Measurements from ENCODE around the gene MACROD1. TPM values are rescaled to one million over a fixed set of nuclear protein-coding genes. Genes with fewer than 3 reads are reported as not detected.
A peak's percentile ranks its signal among the peaks of the same experiment; 100 is the strongest.

The MACROD1 gene
- total RNA-seq, 2 experiments from 2014 or later = 14.4 to 14.6 TPM

DNA sequence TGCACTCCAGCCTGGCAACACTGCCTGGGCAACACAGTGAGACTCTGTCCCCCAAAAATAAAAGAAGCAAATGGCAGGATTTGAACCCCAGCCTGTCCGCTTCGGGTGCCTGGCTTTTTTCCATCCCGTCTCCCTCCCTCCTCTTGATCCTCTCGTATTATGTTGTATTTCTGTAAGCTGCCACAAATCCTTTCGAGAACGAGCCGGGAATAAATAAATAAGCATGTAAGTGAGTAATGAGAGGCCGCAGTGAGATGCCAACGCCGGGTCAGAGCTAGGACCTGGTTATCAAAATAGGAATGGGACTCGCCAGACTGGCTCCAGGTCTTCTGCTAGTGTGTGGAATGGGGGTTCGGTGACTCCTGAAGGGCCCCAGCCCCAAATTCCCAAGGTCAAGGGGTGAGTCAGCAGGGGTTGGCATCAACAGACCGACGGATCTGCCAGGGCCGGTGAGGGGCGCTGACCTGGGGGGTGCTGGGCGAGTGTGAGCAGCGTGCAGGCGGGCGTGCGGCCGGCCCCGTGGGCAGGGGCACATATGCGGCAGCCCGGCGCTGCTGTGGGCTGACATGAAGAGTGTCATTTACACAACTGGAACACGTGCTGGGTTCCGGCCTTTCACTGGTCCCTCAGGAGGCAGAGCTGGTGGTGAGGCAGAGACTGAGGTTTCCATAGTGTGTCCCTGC is 82.4 kb downstream of the MACROD1 start:
- CTCF ChIA-PET = no interaction called here
- Mint-ChIP-seq H3K36me3 (ENCODE audit: low read depth) (no peaks in the 10 kb centered on the region), H3K4me1 (ENCODE audit: low read depth) (no peaks in the 10 kb centered on the region), H3K27me3 (ENCODE audit: low read depth) (no peaks in the 10 kb centered on the region), H3K4me3 (no peak overlapping the region), H3K9me3 (ENCODE audit: insufficient read depth) (no peaks in the 10 kb centered on the region), H3K27ac (no peak overlapping the region)
- DNase-seq = no peak
- POLR2A ChIA-PET = no interaction called here
- ATAC-seq = no peak

DNA sequence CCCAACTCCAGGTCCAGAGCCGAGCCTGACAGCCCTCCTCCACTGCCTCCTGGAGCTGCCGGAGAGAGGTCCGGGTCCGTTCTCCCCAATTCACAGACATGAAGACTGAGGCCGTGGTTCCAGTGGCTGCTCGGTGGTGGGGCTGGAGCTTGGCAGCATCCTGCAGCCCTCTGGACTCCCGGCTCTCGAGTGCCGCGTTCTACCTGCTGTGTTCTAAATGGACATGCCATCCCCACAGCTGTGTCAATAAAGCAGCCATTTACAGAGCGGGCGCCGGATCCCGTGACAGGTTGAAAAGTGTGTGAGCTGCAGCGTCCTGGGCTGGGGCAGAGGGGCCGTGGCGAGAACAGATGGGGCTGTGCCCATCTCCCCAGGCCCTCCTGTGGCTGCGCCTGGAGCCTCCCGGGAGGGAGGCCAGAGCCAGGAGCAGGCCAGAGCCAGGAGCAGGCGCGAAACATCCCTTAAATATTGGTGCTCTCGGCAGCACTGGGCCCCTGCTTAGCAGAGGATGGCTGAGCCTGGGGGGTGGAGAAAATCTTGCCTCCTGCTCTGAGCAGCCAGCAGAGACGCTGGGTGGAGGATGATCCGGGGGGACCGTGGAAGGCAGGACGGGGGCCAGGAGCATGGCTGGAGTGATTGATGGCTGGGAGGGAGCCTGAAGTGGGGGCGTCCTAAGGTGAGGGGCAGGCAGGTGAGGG is 84.0 kb downstream of the MACROD1 start:
- H3K36me3 Mint-ChIP-seq (ENCODE audit: low read depth) = no peaks in the 10 kb centered on the region
- DNase-seq (no peak), ATAC-seq (no peak)
- no peaks in the 10 kb centered on the region for H3K4me1 Mint-ChIP-seq (ENCODE audit: low read depth)
- ChIA-PET CTCF (no interaction called here), POLR2A (no interaction called here)
- H3K9me3 Mint-ChIP-seq (ENCODE audit: insufficient read depth) = no peaks in the 10 kb centered on the region
- no peaks in the 10 kb centered on the region for H3K27me3 Mint-ChIP-seq (ENCODE audit: low read depth)
- no peak overlapping the region for H3K27ac Mint-ChIP-seq
- no peak overlapping the region for H3K4me3 Mint-ChIP-seq

DNA sequence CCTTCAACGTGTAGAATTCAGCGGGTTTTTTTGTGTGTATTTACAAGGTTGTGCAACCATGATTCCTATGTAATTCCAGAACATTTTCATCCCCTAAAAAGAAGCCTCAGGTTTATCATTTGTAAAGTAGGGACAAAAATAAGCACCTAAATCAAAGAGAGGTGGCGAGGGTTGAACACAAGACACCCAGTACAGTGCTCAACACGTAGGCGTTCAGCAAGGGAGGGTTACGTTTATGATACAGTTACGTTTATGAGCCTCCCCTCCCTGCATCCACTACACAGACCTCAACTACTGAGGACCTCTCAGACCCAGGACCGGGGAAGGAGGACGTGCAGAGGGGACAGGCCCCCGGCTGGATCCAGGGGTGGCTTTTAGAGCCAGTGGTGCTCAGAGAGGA is 85.5 kb downstream of the MACROD1 start:
- no peaks in the 10 kb centered on the region for H3K4me1 Mint-ChIP-seq (ENCODE audit: low read depth)
- DNase-seq (no peak), ATAC-seq (no peak)
- H3K4me3 Mint-ChIP-seq = no peak overlapping the region
- ChIA-PET CTCF (no interaction called here), POLR2A (no interaction called here)
- H3K27ac Mint-ChIP-seq = no peak overlapping the region
- H3K36me3 Mint-ChIP-seq (ENCODE audit: low read depth) = no peaks in the 10 kb centered on the region
- no peaks in the 10 kb centered on the region for H3K9me3 Mint-ChIP-seq (ENCODE audit: insufficient read depth)
- H3K27me3 Mint-ChIP-seq (ENCODE audit: low read depth) = no peaks in the 10 kb centered on the region

DNA sequence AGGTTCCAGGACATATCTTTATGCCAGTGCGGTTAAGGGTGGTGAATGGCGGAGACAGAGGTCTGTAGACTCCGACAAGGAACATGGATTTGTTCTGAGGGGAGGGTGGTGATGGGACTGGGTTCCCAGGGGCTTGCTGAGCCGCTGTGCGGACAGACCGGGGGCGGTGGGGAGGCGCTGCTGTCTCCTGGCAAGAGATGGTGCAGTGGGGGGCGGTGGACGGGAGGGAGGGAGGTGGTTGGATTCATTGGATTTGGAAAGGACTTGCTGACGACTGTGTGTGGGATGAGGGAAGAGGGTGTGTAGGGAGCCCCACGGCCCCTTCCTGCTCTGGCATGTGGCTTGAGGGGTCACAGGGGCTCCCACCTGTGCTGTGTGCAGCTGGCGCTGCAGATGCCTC is 87.0 kb downstream of the MACROD1 start:
- H3K27ac Mint-ChIP-seq = no peak overlapping the region
- no peaks in the 10 kb centered on the region for H3K36me3 Mint-ChIP-seq (ENCODE audit: low read depth)
- no peaks in the 10 kb centered on the region for H3K9me3 Mint-ChIP-seq (ENCODE audit: insufficient read depth)
- H3K27me3 Mint-ChIP-seq (ENCODE audit: low read depth) = no peaks in the 10 kb centered on the region
- DNase-seq (no peak), ATAC-seq (no peak)
- peaks cover 4% of the 10 kb centered on the region for H3K4me1 Mint-ChIP-seq (ENCODE audit: low read depth)
- H3K4me3 Mint-ChIP-seq = no peak overlapping the region
- POLR2A ChIA-PET = no interaction called here
- CTCF ChIA-PET = no interaction called here

DNA sequence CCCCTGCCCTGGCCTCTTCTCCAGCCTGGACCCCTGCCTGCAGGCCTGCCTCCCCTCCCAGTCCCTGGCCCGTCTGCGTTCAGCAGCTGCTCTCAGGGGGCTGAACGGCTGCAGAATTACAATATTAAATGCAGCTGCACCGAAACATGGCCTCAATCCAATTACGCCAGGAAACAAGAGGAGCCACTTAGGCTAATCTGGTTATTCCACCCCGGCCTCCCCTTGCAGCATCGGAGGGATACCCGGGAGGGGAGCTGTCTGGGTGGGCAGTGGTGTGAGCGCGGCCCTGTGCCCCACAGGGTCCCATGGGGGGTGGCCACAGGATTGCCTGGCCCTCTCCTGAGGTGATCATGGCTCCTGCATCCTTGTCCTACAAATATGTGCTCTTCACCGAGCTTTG is 87.6 kb downstream of the MACROD1 start:
- H3K9me3 Mint-ChIP-seq (ENCODE audit: insufficient read depth) = no peaks in the 10 kb centered on the region
- no peak for ATAC-seq
- H3K27me3 Mint-ChIP-seq (ENCODE audit: low read depth) = no peaks in the 10 kb centered on the region
- CTCF ChIA-PET = no interaction called here
- DNase-seq = no peak
- H3K4me3 Mint-ChIP-seq = no peak overlapping the region
- H3K27ac Mint-ChIP-seq = no peak overlapping the region
- no peaks in the 10 kb centered on the region for H3K36me3 Mint-ChIP-seq (ENCODE audit: low read depth)
- peaks cover 4% of the 10 kb centered on the region for H3K4me1 Mint-ChIP-seq (ENCODE audit: low read depth)
- POLR2A ChIA-PET = no interaction called here

DNA sequence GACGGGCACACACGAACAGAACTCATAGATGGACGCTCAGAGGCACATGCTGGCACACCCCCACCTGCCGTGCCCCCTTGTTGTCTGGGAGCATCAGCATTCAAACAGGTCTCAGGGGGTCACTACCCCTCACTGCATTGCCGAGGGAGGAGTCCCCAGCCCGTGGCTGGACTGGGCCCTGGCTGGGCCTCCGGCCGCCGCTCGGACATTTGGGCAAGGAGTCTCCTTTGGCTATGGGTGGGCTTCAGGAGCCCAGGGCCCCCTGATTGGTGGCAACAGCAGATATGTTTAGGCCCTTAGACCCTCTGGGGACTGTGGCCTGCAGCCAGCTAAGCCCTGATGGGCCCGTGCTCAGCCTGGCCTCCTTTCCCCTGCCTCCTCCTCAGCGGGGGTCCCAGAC is 88.3 kb downstream of the MACROD1 start:
- no peaks in the 10 kb centered on the region for H3K27me3 Mint-ChIP-seq (ENCODE audit: low read depth)
- no peaks in the 10 kb centered on the region for H3K36me3 Mint-ChIP-seq (ENCODE audit: low read depth)
- ChIA-PET POLR2A (no interaction called here), CTCF (no interaction called here)
- H3K9me3 Mint-ChIP-seq (ENCODE audit: insufficient read depth) = no peaks in the 10 kb centered on the region
- ATAC-seq = no peak
- no peak for DNase-seq
- no peak overlapping the region for H3K4me3 Mint-ChIP-seq
- H3K27ac Mint-ChIP-seq = no peak overlapping the region
- peaks cover 4% of the 10 kb centered on the region for H3K4me1 Mint-ChIP-seq (ENCODE audit: low read depth)

DNA sequence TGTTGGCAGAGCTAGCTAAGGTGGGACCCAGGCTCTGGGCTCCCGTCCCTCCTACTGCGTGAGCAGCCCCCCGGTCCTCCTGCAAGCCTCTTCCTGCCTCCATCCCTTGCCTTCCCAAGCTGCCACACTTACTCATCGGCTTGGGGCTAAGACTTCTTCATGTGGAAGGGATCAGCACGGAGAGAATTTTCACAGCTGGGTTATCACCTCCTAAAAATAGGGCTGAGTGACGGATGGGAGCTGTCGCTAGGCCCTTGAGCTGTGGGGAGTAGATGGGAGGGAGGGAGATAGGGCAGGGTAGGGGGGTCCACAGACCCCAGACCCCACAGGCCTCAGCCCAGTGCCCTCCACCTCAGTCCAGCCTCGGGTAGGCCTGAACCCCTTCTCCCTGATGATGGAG is 89.2 kb downstream of the MACROD1 start:
- ChIA-PET POLR2A (no interaction called here), CTCF (no interaction called here)
- Mint-ChIP-seq H3K27me3 (ENCODE audit: low read depth) (no peaks in the 10 kb centered on the region), H3K4me3 (no peak overlapping the region), H3K27ac (no peak overlapping the region), H3K9me3 (ENCODE audit: insufficient read depth) (no peaks in the 10 kb centered on the region), H3K4me1 (ENCODE audit: low read depth) (peaks cover 4% of the 10 kb centered on the region), H3K36me3 (ENCODE audit: low read depth) (no peaks in the 10 kb centered on the region)
- no peak for DNase-seq
- ATAC-seq = no peak

DNA sequence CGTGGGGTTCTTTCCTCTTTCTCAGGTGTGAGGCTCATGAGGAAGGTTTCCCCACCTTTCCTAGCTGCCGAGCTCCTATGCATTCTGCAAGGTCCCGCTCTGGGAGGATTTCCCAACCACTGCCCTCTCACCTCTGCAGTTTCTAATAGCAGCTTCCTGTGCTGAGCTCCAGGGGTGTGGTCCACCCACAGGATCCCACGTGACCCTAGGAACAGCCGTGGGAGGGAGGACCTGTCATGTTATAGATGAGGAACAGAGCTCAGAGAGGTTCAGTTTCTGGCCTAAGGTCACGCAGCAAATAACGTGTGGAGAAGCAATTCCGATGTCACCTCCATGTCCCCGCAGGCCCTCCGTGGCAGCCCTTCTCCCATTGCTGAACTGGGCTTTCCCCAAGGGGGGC is 91.7 kb downstream of the MACROD1 start:
- Mint-ChIP-seq H3K9me3 (ENCODE audit: insufficient read depth) (no peaks in the 10 kb centered on the region), H3K4me3 (no peak overlapping the region), H3K27me3 (ENCODE audit: low read depth) (no peaks in the 10 kb centered on the region), H3K27ac (no peak overlapping the region), H3K36me3 (ENCODE audit: low read depth) (no peaks in the 10 kb centered on the region), H3K4me1 (ENCODE audit: low read depth) (peaks cover 4% of the 10 kb centered on the region)
- ChIA-PET CTCF (no interaction called here), POLR2A (no interaction called here)
- ATAC-seq (peak; percentile 23), DNase-seq (peak; percentile 35)

DNA sequence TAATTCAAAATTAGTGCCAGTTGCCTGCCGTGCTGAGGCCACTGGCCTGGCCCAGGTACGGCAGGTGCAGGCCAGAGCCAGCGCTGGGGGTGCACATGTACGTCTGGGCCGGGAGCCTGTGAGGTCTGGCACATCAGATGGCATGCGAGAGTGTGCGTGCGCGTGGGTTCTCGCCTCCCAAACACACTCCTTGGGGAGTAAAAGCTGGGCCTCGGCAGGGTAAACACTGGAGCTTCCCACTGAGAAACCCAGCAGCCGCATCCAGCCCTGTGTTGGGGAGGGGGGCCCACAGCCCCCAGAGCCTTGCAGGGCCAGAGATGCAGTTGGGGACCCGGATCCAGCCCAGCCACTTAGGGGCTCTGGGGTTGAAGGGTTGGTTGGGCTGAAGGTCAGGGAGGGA is 92.4 kb downstream of the MACROD1 start:
- Mint-ChIP-seq H3K4me3 (no peak overlapping the region), H3K9me3 (ENCODE audit: insufficient read depth) (no peaks in the 10 kb centered on the region), H3K36me3 (ENCODE audit: low read depth) (no peaks in the 10 kb centered on the region), H3K27me3 (ENCODE audit: low read depth) (no peaks in the 10 kb centered on the region), H3K4me1 (ENCODE audit: low read depth) (peaks cover 4% of the 10 kb centered on the region), H3K27ac (no peak overlapping the region)
- DNase-seq (no peak), ATAC-seq (no peak)
- ChIA-PET POLR2A (no interaction called here), CTCF (no interaction called here)

DNA sequence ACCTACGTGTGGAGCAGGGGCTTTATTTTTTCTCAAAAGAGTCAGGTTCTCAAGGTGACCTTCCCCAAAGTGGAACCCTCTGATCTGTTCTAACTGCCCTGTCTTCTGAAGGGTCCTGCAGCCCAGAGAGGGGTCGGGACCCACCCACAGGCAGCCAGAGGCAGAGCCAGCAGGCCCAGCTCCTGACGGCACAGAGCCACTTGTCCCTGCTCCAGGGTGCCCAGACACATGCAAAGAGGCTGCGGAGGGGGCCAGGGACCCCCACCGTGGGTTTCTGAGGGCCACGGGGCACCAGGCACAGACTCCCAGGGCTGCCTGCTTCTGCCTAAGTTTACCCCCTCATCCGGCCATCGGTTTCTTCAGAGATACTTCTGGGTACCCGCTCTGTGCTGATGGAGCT is 93.0 kb downstream of the MACROD1 start:
- Mint-ChIP-seq H3K36me3 (ENCODE audit: low read depth) (no peaks in the 10 kb centered on the region), H3K4me1 (ENCODE audit: low read depth) (peaks cover 4% of the 10 kb centered on the region), H3K27ac (no peak overlapping the region), H3K4me3 (no peak overlapping the region), H3K9me3 (ENCODE audit: insufficient read depth) (no peaks in the 10 kb centered on the region), H3K27me3 (ENCODE audit: low read depth) (no peaks in the 10 kb centered on the region)
- ChIA-PET CTCF (no interaction called here), POLR2A (no interaction called here)
- ATAC-seq (no peak), DNase-seq (no peak)

DNA sequence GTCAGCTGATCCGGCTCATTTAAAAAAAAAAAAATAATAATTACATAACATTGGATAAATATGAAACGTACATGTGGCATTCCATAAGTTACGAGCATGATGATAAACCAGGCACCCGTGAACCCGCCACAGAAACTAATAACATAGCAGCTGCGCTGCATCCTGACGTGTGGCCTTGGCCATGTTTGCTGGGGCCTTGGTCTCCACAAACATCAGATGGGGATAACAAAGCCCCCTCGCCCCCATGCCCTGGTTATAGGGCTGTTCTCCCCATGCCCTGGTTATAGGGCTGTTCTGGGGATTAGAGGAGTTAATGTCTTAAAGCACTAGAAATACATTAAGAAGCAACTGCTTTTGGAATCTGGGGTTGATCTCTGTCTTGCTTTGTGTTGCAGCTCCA is 93.5 kb downstream of the MACROD1 start:
- Mint-ChIP-seq H3K27me3 (ENCODE audit: low read depth) (no peaks in the 10 kb centered on the region), H3K36me3 (ENCODE audit: low read depth) (no peaks in the 10 kb centered on the region)
- CTCF ChIA-PET = no interaction called here

DNA sequence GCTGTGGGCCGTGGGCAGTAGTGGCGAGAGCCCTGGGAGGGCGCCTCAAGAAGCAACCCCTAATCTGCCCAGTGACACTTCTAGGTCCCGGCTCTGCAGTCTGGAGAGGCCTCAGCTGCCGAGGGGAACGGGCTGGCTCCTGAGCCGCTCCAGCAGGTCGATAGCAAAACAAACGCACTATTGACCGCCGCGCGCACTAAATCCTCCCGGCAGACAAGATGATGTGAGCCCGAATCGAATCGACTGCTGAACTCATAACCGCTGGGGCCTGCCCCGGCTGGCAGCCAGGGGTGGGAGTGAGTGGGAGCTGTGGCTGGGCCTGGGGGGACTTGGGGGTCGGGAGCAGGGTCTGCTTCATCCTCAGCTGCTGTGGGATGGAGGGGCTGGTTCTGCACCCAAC is 94.1 kb downstream of the MACROD1 start:
- no peak overlapping the region for H3K4me3 Mint-ChIP-seq
- no peaks in the 10 kb centered on the region for H3K9me3 Mint-ChIP-seq (ENCODE audit: insufficient read depth)
- ChIA-PET CTCF (no interaction called here), POLR2A (no interaction called here)
- ATAC-seq (no peak), DNase-seq (no peak)
- H3K36me3 Mint-ChIP-seq (ENCODE audit: low read depth) = no peaks in the 10 kb centered on the region
- no peaks in the 10 kb centered on the region for H3K27me3 Mint-ChIP-seq (ENCODE audit: low read depth)
- no peak overlapping the region for H3K27ac Mint-ChIP-seq
- H3K4me1 Mint-ChIP-seq (ENCODE audit: low read depth) = peaks cover 4% of the 10 kb centered on the region

More for the DNA sequence above, 93.5 kb downstream of the MACROD1 start:
- no peak overlapping the region for H3K4me3 Mint-ChIP-seq
- DNase-seq (no peak), ATAC-seq (no peak)
- H3K9me3 Mint-ChIP-seq (ENCODE audit: insufficient read depth) = no peaks in the 10 kb centered on the region
- H3K4me1 Mint-ChIP-seq (ENCODE audit: low read depth) = peaks cover 4% of the 10 kb centered on the region
- no peak overlapping the region for H3K27ac Mint-ChIP-seq
- POLR2A ChIA-PET = no interaction called here

DNA sequence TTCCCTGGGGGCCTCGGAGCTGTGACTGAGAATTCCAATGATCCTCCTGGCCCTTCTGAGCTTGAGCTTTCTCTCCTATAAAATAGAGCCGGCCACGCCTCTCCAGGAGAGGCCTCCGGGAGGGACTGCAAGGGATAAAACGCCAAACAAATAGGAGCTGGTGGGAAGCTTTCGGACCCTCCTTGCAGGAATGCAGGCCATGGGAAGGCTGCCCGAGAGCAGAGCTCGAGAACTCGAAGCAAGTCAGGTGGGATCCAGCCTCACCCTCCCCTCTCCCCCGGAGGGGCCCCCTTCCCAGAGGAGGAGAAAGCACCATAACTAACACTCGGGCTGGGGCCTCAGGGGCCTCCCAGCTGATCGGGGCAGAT is 95.6 kb downstream of the MACROD1 start:
- H3K27ac Mint-ChIP-seq = no peak overlapping the region
- DNase-seq (no peak), ATAC-seq (no peak)
- H3K27me3 Mint-ChIP-seq (ENCODE audit: low read depth) = no peaks in the 10 kb centered on the region
- POLR2A ChIA-PET = no interaction called here
- CTCF ChIA-PET = no interaction called here
- no peaks in the 10 kb centered on the region for H3K36me3 Mint-ChIP-seq (ENCODE audit: low read depth)
- no peak overlapping the region for H3K4me3 Mint-ChIP-seq
- no peaks in the 10 kb centered on the region for H3K9me3 Mint-ChIP-seq (ENCODE audit: insufficient read depth)
- H3K4me1 Mint-ChIP-seq (ENCODE audit: low read depth) = peaks cover 4% of the 10 kb centered on the region
